Right lobe of liver (tissue), 4 donors: ENCODE data around the gene DPY19L1.
"Not testable (repeated sequence)": the region's sequence is repeated elsewhere in the genome, so short reads cannot be mapped to it uniquely, and the experiment has no call there.

ENCODE experiments used
- CTCF ChIP-seq, 4 donors: fragments of 200-600 bp in 3 of 4; fragments of 450-650 bp in 1 of 4; IDR thresholded peaks; one replicate each; pipeline versions ENCODE4 v1.5.1 to v1.8.0; 2016 to 2022; ENCODE audit warnings: antibody characterized with exemption in 4 of 4, mild to moderate bottlenecking in 2 of 4
- POLR2A ChIP-seq: fragments of 450-650 bp; IDR thresholded peaks from one replicate; pipeline ENCODE4 v1.6.1; 2017; ENCODE audit warnings: antibody characterized with exemption, mild to moderate bottlenecking
- donor health status: DM: no; HTN: no; CAD: no.
- donor health status: DM: no; HTN: no; CAD: no.
- donor health status: DM: no; HTN: yes; CAD: no.

DNA sequence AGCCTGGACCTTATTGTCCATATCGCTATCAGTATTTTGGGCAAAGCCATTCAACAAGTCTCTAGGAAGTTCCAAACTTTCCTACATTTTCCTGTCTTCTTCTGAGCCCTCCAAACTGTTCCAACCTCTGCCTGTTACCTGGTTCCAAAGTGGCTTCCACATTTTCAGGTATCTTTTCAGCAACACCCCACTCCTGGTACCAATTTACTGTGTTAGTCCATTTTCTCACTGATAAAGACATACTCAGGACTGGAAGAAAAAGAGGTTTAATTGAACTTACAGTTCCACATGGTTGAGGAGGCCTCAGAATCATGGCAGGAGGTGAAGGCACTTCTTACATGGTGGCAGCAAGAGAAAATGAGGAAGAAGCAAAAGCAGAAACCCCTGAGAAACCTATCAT, 153.4 kb downstream of the DPY19L1 start:
- TF ChIP-seq CTCF (IDR thresholded peaks at IDR 0.05); POLR2A: not testable (repeated sequence)
